ENCODE results near the gene GBX2.

GBX2 gene

DNA sequence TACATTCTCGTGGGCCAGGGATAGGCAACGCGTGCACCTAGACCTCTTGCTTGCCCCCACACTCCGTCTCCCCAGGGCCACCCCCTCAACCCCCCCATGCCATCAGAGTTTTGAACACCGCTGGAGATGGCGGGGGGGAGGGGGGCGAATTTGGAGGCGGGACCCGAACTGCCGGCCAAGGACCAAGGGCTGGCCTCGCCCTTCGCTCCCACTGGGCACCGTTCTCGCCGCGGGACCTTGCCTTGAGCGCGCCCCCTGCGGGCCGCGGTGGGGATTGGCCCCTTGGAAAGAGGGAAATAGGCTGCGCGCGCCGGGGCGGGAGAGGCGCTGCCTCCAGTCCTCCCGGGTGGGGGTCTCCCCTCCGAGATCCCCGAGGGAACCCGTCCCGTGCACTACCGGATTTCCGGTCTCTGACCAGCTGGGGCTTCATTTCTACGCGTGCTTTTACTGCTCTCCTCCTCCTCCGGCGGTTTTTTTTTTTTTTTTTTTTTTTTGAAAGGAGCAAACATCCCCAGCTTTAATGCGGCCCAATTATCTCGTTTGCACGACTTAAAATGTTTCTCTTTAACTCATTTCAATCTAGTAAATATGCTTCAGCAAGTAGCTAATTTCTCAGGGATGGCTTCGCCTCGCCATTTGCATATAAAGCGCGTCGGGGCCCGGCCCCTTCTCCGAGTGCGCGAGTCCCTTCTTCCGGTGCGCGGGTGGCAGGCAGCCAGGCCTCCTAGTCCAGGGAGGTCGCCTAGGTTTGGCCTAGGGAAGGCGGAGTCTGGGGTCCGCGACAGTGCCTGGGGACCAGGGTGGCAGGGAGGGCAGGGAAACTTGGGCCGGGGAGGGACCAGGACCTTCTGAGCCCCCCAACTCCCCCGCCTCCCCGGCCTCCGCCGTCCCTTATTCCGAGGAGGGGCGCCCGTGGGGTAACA is 10.0 kb upstream of the GBX2 start:
- peak; percentile 62 for DNase-seq (ENCODE audit: low read depth)
- TF ChIP-seq, protein P1, sequence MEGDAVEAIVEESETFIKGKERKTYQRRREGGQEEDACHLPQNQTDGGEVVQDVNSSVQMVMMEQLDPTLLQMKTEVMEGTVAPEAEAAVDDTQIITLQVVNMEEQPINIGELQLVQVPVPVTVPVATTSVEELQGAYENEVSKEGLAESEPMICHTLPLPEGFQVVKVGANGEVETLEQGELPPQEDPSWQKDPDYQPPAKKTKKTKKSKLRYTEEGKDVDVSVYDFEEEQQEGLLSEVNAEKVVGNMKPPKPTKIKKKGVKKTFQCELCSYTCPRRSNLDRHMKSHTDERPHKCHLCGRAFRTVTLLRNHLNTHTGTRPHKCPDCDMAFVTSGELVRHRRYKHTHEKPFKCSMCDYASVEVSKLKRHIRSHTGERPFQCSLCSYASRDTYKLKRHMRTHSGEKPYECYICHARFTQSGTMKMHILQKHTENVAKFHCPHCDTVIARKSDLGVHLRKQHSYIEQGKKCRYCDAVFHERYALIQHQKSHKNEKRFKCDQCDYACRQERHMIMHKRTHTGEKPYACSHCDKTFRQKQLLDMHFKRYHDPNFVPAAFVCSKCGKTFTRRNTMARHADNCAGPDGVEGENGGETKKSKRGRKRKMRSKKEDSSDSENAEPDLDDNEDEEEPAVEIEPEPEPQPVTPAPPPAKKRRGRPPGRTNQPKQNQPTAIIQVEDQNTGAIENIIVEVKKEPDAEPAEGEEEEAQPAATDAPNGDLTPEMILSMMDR (IDR thresholded peaks at IDR 0.05; ENCODE audit: low read length, missing control alignments), result peak; percentile 77
- peak overlapping the region; percentile 52 for H3K4me3 ChIP-seq (replicated peaks; ENCODE audit: low read depth, low read length)

GRCh38 chr2:236177604-236177966 is 9.4 kb upstream of the GBX2 start:
- H3K4me3 ChIP-seq (replicated peaks; ENCODE audit: low read depth, low read length), result no peak overlapping the region
- TF ChIP-seq, protein P1 (IDR thresholded peaks at IDR 0.05; ENCODE audit: low read length, missing control alignments), result peak; percentile 38
- DNase-seq (ENCODE audit: low read depth), result peak; percentile 42

DNA sequence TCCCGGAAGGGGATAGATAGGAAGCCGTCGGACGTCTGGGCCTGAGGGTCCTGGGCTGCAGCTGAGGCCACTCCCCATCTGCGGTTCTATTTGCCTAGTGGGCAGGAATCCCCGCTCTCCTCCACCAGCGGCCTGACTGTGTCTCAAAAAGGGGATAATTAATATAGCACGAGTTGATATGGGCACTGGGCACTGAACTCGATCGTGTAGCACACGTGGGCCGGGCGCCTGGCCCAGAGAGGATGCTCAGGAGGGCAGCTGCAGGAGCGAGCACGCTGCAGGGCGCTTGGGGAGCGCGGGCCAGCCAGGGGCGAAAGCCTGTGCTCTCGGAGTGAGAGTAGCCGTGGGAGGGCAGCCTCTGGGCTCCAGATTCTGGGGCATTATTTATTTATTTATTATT is 8.8 kb upstream of the GBX2 start:
- TF ChIP-seq, protein P1 (IDR thresholded peaks at IDR 0.05; ENCODE audit: low read length, missing control alignments), result no peak
- no peak overlapping the region for H3K4me3 ChIP-seq (replicated peaks; ENCODE audit: low read depth, low read length)
- DNase-seq (ENCODE audit: low read depth), result no peak

DNA sequence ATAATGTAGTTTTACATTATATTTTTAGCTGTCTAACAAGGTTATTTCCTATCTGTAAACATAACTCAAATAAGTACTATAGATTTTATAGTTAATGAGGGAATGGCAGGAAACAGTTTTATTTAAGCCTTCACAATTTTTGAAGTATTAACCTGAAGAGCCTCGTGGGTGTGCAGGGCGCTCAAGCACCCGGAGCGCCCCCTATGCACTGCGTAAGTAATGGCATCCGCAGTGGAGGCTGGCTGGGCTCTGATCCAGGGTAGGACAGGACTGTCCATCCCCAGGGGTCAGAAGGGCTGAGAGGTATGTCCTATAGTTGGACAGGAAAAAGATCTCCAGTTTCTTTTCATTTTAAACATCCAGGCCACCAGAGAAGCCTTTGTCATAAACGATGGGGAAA is 8.2 kb upstream of the GBX2 start:
- DNase-seq (ENCODE audit: low read depth), result peak; percentile 48
- TF ChIP-seq, protein P1 (IDR thresholded peaks at IDR 0.05; ENCODE audit: low read length, missing control alignments), result peak; percentile 67
- H3K4me3 ChIP-seq (replicated peaks; ENCODE audit: low read depth, low read length), result no peak overlapping the region

- DNase-seq (ENCODE audit: low read depth), result no peak
- no peak overlapping the region for H3K4me3 ChIP-seq (replicated peaks; ENCODE audit: low read depth, low read length)
- TF ChIP-seq, protein P1 (IDR thresholded peaks at IDR 0.05; ENCODE audit: low read length, missing control alignments), result no peak
Observed at GRCh38 chr2:236175548-236176150, 7.5 kb upstream of the GBX2 start.

DNA sequence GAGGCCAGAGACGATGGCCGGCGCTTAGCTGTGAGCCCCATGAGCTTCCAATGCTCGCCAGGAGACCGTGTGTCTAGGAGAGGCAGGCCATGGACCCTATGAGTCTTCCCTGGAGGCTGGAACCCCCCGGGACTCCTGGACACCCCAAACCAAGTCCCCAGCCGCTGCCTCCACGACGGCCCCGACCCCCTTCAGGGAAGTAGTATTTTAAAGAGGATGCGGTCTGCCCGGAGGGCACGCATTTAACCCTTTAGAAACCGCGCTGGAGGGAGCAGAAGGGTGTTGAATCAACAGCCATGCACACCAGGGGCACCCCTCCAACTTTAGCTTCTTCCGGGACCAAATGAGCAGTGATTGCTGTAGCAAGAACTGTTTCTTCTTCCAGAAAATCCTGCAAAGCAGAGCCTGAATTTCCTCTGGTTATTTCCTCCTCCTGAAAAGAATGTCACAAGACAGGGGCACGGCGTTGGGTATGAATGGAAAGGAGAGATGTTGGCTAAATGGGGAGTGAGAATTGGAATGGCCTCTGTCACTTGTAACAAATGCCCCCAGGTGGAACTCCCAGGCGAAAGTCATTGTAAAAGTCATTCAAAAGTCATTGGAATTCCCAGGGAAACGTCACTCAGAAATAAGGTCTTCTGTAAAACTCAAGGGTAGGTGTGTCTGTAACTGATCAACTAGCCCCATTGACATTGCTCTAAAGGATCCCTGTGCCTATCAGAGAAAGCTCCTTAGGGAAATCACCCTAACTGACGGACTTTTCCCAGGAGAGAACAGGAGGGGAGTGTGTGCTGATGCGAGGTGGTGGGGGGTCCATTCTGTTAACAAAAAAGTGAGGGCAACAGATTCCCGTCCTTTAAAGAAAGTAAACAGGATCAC is 5.8 kb upstream of the GBX2 start:
- DNase-seq (ENCODE audit: low read depth), result no peak
- no peak overlapping the region for H3K4me3 ChIP-seq (replicated peaks; ENCODE audit: low read depth, low read length)
- TF ChIP-seq, protein P1 (IDR thresholded peaks at IDR 0.05; ENCODE audit: low read length, missing control alignments), result no peak

Data from fibroblast of pulmonary artery (primary cell).